ENCODE data around the gene PIGP.

The PIGP gene

GRCh38 chr21:37077403-37077802 is 4.5 kb upstream of the PIGP start:
- ChIA-PET POLR2A (no interaction called here), CTCF (interaction anchor here (0.6 kb wide), 1 partner anchor 8 kb away, joined by 3 read pairs; no protein-coding TSS in a partner anchor)
- DNase-seq, result no peak
- Histone ChIP-seq H3K4me1 (ENCODE audit: control extremely low read depth in 1 of 4, control insufficient read depth in 4 of 4, insufficient read depth in 4 of 4, low read length in 3 of 4) (peaks cover 5 to 29% (median 14%) of the 10 kb centered on the region in 4 experiments), H3K36me3 (ENCODE audit: control insufficient read depth in 4 of 4, insufficient read depth in 4 of 4, low read length in 3 of 4) (peaks cover 0 to 4% (median under 1%) of the 10 kb centered on the region in 4 experiments), H3K27ac (ENCODE audit: insufficient read depth in 1 of 2, low read depth in 1 of 2, low read length in 2 of 2, poor library complexity in 1 of 2, severe bottlenecking in 2 of 2) (no peak overlapping the region), H3K4me3 (ENCODE audit: control insufficient read depth in 1 of 7, extremely low read depth in 1 of 7, insufficient read depth in 4 of 7, low read depth in 2 of 7, low read length in 6 of 7) (no peak overlapping the region), H3K9me3 (ENCODE audit: control extremely low read depth in 1 of 5, control insufficient read depth in 4 of 5, insufficient read depth in 2 of 5, low read depth in 1 of 5, low read length in 4 of 5) (peaks cover 0 to 15% (median 0%) of the 10 kb centered on the region in 5 experiments), H3K27me3 (replicated peaks in 2 of 5; ENCODE audit: control insufficient read depth in 4 of 5, insufficient read depth in 5 of 5, low read length in 4 of 5) (no peaks in the 10 kb centered on the region)
- no CpG with 5 or more reads among the region's 1 CpG for WGBS (ENCODE audit: insufficient coverage)

- 88% methylated on average over 4 of the region's 4 CpGs for WGBS (ENCODE audit: insufficient coverage)
- ChIA-PET CTCF (interaction anchor here (0.7 to 1.0 kb wide), 2 partner anchors 99 to 301 kb away, joined by 3 to 4 read pairs; no protein-coding TSS in a partner anchor), POLR2A (no interaction called here)
- H3K4me3 ChIP-seq (ENCODE audit: control insufficient read depth in 1 of 7, extremely low read depth in 1 of 7, insufficient read depth in 4 of 7, low read depth in 2 of 7, low read length in 6 of 7), result no peak overlapping the region
- H3K4me1 ChIP-seq (ENCODE audit: control extremely low read depth in 1 of 4, control insufficient read depth in 4 of 4, insufficient read depth in 4 of 4, low read length in 3 of 4), result peaks cover 8 to 38% (median 24%) of the 10 kb centered on the region in 4 experiments
- DNase-seq, result no peak
- no peaks in the 10 kb centered on the region for H3K36me3 ChIP-seq (ENCODE audit: control insufficient read depth in 4 of 4, insufficient read depth in 4 of 4, low read length in 3 of 4)
- peaks cover 0 to 15% (median 0%) of the 10 kb centered on the region in 5 experiments for H3K9me3 ChIP-seq (ENCODE audit: control extremely low read depth in 1 of 5, control insufficient read depth in 4 of 5, insufficient read depth in 2 of 5, low read depth in 1 of 5, low read length in 4 of 5)
- H3K27me3 ChIP-seq (replicated peaks in 2 of 5; ENCODE audit: control insufficient read depth in 4 of 5, insufficient read depth in 5 of 5, low read length in 4 of 5), result no peaks in the 10 kb centered on the region
- no peak overlapping the region for H3K27ac ChIP-seq (ENCODE audit: insufficient read depth in 1 of 2, low read depth in 1 of 2, low read length in 2 of 2, poor library complexity in 1 of 2, severe bottlenecking in 2 of 2)
Observed at GRCh38 chr21:37076087-37076850, 3.4 kb upstream of the PIGP start.

GRCh38 chr21:37075214-37075770 is 2.4 kb upstream of the PIGP start:
- WGBS (ENCODE audit: insufficient coverage), result 100% methylated on average over 2 of the region's 4 CpGs
- peak overlapping the region in 1 of 7 experiments; percentile 91 for H3K4me3 ChIP-seq (ENCODE audit: control insufficient read depth in 1 of 7, extremely low read depth in 1 of 7, insufficient read depth in 4 of 7, low read depth in 2 of 7, low read length in 6 of 7)

GRCh38 chr21:37074546-37074945 is 1.7 kb upstream of the PIGP start:
- Histone ChIP-seq H3K36me3 (ENCODE audit: control insufficient read depth in 4 of 4, insufficient read depth in 4 of 4, low read length in 3 of 4) (no peaks in the 10 kb centered on the region), H3K4me1 (ENCODE audit: control extremely low read depth in 1 of 4, control insufficient read depth in 4 of 4, insufficient read depth in 4 of 4, low read length in 3 of 4) (peaks cover 8 to 40% (median 25%) of the 10 kb centered on the region in 4 experiments), H3K27ac (ENCODE audit: insufficient read depth in 1 of 2, low read depth in 1 of 2, low read length in 2 of 2, poor library complexity in 1 of 2, severe bottlenecking in 2 of 2) (peak overlapping the region; percentile 72 to 96), H3K27me3 (replicated peaks in 2 of 5; ENCODE audit: control insufficient read depth in 4 of 5, insufficient read depth in 5 of 5, low read length in 4 of 5) (no peaks in the 10 kb centered on the region), H3K9me3 (ENCODE audit: control extremely low read depth in 1 of 5, control insufficient read depth in 4 of 5, insufficient read depth in 2 of 5, low read depth in 1 of 5, low read length in 4 of 5) (peaks cover 0 to 9% (median 0%) of the 10 kb centered on the region in 5 experiments), H3K4me3 (ENCODE audit: control insufficient read depth in 1 of 7, extremely low read depth in 1 of 7, insufficient read depth in 4 of 7, low read depth in 2 of 7, low read length in 6 of 7) (peak overlapping the region in 6 of 7 experiments; percentile 63 to 97 (median 91))
- WGBS (ENCODE audit: insufficient coverage), result no CpG with 5 or more reads among the region's 9 CpGs
- no peak for DNase-seq
- POLR2A ChIA-PET, result interaction anchor here (0.6 to 0.7 kb wide), 3 partner anchors 8 to 58 kb away, joined by 3 read pairs; no protein-coding TSS in a partner anchor
- CTCF ChIA-PET, result interaction anchor here (1.1 kb wide), 1 partner anchor 11 kb away, joined by 4 read pairs; no protein-coding TSS in a partner anchor

More at GRCh38 chr21:37075214-37075770, 2.4 kb upstream of the PIGP start:
- Histone ChIP-seq H3K27ac (ENCODE audit: insufficient read depth in 1 of 2, low read depth in 1 of 2, low read length in 2 of 2, poor library complexity in 1 of 2, severe bottlenecking in 2 of 2) (no peak overlapping the region), H3K9me3 (ENCODE audit: control extremely low read depth in 1 of 5, control insufficient read depth in 4 of 5, insufficient read depth in 2 of 5, low read depth in 1 of 5, low read length in 4 of 5) (peaks cover 0 to 12% (median 0%) of the 10 kb centered on the region in 5 experiments), H3K4me1 (ENCODE audit: control extremely low read depth in 1 of 4, control insufficient read depth in 4 of 4, insufficient read depth in 4 of 4, low read length in 3 of 4) (peaks cover 8 to 40% (median 25%) of the 10 kb centered on the region in 4 experiments), H3K36me3 (ENCODE audit: control insufficient read depth in 4 of 4, insufficient read depth in 4 of 4, low read length in 3 of 4) (no peaks in the 10 kb centered on the region), H3K27me3 (replicated peaks in 2 of 5; ENCODE audit: control insufficient read depth in 4 of 5, insufficient read depth in 5 of 5, low read length in 4 of 5) (no peaks in the 10 kb centered on the region)
- DNase-seq, result no peak
- ChIA-PET CTCF (interaction anchor here (0.8 to 1.1 kb wide), 3 partner anchors 10 to 98 kb away, joined by 3 to 4 read pairs (median 4); no protein-coding TSS in a partner anchor), POLR2A (interaction anchor here (0.7 kb wide), 1 partner anchor 7 kb away, joined by 3 read pairs; no protein-coding TSS in a partner anchor)

- CTCF ChIA-PET, result interaction anchor here (1.1 kb wide), 1 partner anchor 11 kb away, joined by 4 read pairs; no protein-coding TSS in a partner anchor
- POLR2A ChIA-PET, result interaction anchor here (0.6 to 0.7 kb wide), 2 partner anchors 9 to 58 kb away, joined by 3 read pairs; no protein-coding TSS in a partner anchor
- Histone ChIP-seq H3K9me3 (ENCODE audit: control extremely low read depth in 1 of 5, control insufficient read depth in 4 of 5, insufficient read depth in 2 of 5, low read depth in 1 of 5, low read length in 4 of 5) (peaks cover 0 to 5% (median 0%) of the 10 kb centered on the region in 5 experiments), H3K27ac (ENCODE audit: insufficient read depth in 1 of 2, low read depth in 1 of 2, low read length in 2 of 2, poor library complexity in 1 of 2, severe bottlenecking in 2 of 2) (peak overlapping the region; percentile 72 to 96), H3K27me3 (replicated peaks in 2 of 5; ENCODE audit: control insufficient read depth in 4 of 5, insufficient read depth in 5 of 5, low read length in 4 of 5) (no peaks in the 10 kb centered on the region), H3K36me3 (ENCODE audit: control insufficient read depth in 4 of 4, insufficient read depth in 4 of 4, low read length in 3 of 4) (peaks cover 0 to under 1% (median 0%) of the 10 kb centered on the region in 4 experiments), H3K4me3 (ENCODE audit: control insufficient read depth in 1 of 7, extremely low read depth in 1 of 7, insufficient read depth in 4 of 7, low read depth in 2 of 7, low read length in 6 of 7) (peak overlapping the region; percentile 63 to 97 (median 91)), H3K4me1 (ENCODE audit: control extremely low read depth in 1 of 4, control insufficient read depth in 4 of 4, insufficient read depth in 4 of 4, low read length in 3 of 4) (peaks cover 8 to 40% (median 25%) of the 10 kb centered on the region in 4 experiments)
- DNase-seq, result no peak
- WGBS (ENCODE audit: insufficient coverage), result 0% methylated on average over 9 of the region's 13 CpGs
Observed at GRCh38 chr21:37074197-37074510, 1.3 kb upstream of the PIGP start.

- peaks cover 0 to 6% (median 3%) of the 10 kb centered on the region in 4 experiments for H3K36me3 ChIP-seq (ENCODE audit: control insufficient read depth in 4 of 4, insufficient read depth in 4 of 4, low read length in 3 of 4)
- CTCF ChIA-PET, result interaction anchor here (1.1 kb wide), 1 partner anchor 12 kb away, joined by 4 read pairs; no protein-coding TSS in a partner anchor
- no peaks in the 10 kb centered on the region for H3K27me3 ChIP-seq (replicated peaks in 2 of 5; ENCODE audit: control insufficient read depth in 4 of 5, insufficient read depth in 5 of 5, low read length in 4 of 5)
- H3K27ac ChIP-seq (ENCODE audit: insufficient read depth in 1 of 2, low read depth in 1 of 2, low read length in 2 of 2, poor library complexity in 1 of 2, severe bottlenecking in 2 of 2), result peak overlapping the region; percentile 72 to 96
- H3K4me3 ChIP-seq (ENCODE audit: control insufficient read depth in 1 of 7, extremely low read depth in 1 of 7, insufficient read depth in 4 of 7, low read depth in 2 of 7, low read length in 6 of 7), result peak overlapping the region; percentile 63 to 97 (median 91)
- peak; percentile 75 to 87 (median 80) for DNase-seq
- peaks cover 0 to 4% (median 0%) of the 10 kb centered on the region in 5 experiments for H3K9me3 ChIP-seq (ENCODE audit: control extremely low read depth in 1 of 5, control insufficient read depth in 4 of 5, insufficient read depth in 2 of 5, low read depth in 1 of 5, low read length in 4 of 5)
- POLR2A ChIA-PET, result interaction anchor here (0.6 kb wide), 1 partner anchor 59 kb away, joined by 3 read pairs; no protein-coding TSS in a partner anchor
- peaks cover 8 to 37% (median 25%) of the 10 kb centered on the region in 4 experiments for H3K4me1 ChIP-seq (ENCODE audit: control extremely low read depth in 1 of 4, control insufficient read depth in 4 of 4, insufficient read depth in 4 of 4, low read length in 3 of 4)
- under 1% methylated on average over 48 of the region's 70 CpGs for WGBS (ENCODE audit: insufficient coverage)
Observed at GRCh38 chr21:37073417-37074196, 736 bp upstream of the PIGP start.
